GM18498 (cell line): ENCODE results near the gene MAN1C1.
"Not testable (repeated sequence)": the region's sequence is repeated elsewhere in the genome, so short reads cannot be mapped to it uniquely, and the experiment has no call there.

Experiments
- ATAC-seq: cut with Tn5 transposase; IDR thresholded peaks from one replicate; pipeline ENCODE4 v1.9.1; 2021; ENCODE audit warnings: mild to moderate bottlenecking, moderate library complexity; ENCODE audit not compliant: unreplicated experiment

Gene MAN1C1

GRCh38 chr1:25581764-25582163, 34.8 kb upstream of the MAN1C1 start:
- no peak for ATAC-seq

DNA sequence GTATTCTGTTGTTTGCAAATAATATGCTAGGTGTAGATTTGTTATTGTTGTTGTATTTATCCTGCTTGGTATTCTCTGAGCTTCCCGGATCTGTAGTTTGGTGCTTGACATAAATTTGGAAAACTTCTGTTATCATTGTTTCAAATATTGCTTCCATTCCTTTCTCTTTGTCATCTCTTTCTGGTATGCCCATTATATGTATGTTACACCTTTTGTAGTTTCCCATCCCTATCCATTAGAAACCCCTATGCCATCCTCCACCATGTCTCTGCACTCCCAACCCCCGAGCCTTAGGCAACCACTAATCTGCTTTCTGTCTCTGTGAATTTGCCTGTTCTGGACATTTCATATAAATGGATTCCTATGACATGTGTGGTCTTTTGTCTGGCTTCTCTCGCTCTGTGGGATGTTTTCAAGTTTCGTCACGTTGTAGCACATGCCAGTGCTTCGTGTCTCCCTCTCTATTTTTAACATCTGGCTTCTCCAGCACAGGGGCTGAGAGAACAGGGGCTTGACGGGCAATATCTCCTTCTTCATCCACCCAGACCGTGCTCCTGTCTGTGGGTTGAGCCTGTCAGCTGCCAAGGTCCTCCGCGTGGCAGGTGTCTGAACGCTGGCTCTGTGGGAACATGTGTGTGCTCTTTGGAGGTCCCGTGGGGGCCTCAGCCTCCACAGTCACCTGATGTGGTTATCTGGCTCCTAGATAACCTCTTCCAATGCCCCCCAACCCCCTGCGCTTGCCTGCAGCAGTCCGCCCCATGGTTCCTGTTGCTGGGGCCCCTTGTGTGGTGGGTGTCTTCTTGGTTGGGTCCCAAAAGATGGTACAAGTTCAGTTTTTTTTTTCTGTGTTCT, 32.8 kb upstream of the MAN1C1 start:
- ATAC-seq: no peak

DNA sequence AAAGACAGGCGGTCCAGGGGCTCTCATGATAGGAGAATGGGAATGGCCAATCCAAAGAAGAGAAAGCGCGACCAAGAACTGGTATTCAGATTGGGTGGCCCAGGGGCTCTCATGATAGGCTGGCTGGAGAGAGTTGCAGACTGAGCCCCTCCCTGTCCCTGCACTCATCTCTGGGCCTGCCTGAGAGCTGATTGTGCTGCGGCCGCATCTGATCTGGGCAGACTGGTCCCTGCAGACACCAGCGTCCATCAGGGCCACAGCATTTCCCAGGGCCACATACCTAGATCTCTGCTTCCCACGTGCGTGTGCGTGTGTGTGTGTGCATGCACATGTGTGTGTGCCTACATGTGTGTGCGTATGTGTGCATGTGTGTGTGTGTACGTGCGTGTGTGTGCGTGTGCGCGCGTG, 30.4 kb upstream of the MAN1C1 start:
- ATAC-seq: no peak

GRCh38 chr1:25587290-25587689, 29.3 kb upstream of the MAN1C1 start:
- ATAC-seq: no peak

DNA sequence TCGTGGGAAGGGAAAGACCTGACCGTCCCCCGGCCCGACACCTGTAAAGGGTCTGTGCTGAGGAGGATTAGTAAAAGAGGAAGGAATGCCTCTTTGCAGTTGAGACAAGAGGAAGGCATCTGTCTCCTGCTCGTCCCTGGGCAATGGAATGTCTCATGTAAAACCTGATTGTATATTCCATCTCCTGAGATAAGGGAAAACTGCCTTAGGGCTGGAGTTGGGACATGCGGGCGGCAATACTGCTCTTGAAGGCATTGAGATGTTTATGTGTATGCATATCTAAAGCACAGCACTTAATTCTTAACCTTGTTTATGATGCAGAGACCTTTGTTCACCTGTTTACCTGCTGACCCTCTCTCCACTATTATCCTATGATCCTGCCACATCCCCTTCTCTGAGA, 28.4 kb upstream of the MAN1C1 start:
- not testable (repeated sequence) for ATAC-seq

GRCh38 chr1:25588786-25589185, 27.8 kb upstream of the MAN1C1 start:
- ATAC-seq: not testable (repeated sequence)

GRCh38 chr1:25590096-25590824, 26.3 kb upstream of the MAN1C1 start:
- no peak for ATAC-seq

DNA sequence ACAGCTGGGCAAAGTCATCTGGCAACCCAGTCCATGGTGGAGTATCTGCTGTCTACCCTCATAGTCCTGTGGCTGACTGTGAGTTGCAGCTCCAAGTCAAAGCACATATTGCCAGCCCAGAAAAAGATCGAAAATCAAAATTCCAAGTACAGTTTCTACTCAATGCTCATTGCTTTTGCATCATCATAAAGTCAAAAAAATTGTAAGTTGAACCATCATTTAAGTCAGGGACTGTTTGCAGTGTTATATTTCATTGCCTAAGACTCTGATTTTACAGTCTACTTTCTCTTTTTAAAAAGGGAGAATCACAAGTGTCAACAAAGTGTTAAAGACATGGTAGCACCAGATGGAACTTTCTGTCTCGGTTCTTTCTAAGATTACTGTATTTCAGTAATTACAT, 22.7 kb upstream of the MAN1C1 start:
- no peak for ATAC-seq

DNA sequence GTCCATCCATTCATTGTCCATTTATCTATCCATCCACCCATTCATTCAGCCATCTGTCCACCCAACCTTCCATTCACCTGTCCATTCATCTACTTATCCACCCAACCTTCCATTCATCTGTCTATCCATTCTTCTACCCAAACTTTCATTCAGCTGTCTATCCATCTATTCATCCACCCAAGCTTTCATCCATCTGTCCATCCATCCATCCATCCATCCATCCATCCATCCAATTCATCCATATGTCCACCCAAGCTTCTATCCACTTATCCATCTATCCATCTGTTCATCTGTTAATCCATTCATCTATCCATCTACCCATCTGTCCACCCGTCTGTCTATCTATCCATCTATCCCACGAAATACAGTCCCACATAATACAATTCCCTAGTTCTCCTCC, 21.6 kb upstream of the MAN1C1 start:
- no peak for ATAC-seq

DNA sequence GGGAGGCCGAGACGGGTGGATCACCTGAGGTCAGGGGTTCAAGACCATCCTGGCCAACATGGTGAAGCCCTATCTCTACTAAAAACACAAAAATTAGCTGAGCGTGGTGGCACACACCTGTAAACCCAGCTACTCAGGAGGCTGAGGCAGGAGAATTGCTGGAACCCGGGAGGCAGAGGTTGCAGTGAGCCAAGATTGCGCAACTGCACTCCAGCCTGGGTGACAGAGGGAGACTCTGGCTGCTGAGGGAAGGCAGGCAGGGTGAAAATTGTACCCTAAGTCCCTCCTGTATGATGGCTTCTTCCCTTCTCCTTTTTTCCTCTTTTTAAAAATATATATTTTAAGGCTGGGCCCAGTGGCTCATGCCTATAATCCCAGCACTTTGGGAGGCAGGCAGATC, 19.9 kb upstream of the MAN1C1 start:
- not testable (repeated sequence) for ATAC-seq

- no peak for ATAC-seq
Measured at GRCh38 chr1:25598879-25599278, 17.7 kb upstream of the MAN1C1 start.

DNA sequence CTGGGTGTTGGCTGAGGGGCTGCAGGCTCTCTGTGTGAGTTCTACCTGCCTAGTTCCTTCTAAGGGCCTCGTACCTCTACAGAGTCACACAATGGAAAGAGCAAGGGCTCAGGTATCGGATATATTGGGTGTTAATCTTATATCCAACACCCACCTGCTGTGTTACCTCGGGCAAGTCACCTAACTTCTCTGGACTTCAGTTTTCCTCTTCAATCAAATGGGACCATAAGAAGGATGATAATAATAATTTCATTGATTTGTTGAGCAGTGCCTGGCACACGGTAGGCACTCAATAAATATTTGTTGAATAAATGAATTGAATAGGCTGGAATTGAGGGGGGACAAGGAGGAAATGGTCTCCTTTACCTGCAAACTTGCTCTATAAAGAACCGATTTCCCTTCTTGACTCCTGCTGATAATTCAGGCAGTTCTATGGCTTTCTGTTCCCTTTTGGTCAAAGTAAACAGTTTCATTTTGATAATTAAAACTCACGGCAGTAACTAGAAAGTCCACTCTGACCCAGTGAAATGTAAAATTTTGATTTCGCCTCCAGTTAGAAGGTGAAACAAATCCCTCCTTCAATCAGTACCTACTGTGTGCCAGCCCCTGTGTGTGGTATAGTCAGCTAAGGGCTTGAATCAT, 16.5 kb upstream of the MAN1C1 start:
- no peak for ATAC-seq

DNA sequence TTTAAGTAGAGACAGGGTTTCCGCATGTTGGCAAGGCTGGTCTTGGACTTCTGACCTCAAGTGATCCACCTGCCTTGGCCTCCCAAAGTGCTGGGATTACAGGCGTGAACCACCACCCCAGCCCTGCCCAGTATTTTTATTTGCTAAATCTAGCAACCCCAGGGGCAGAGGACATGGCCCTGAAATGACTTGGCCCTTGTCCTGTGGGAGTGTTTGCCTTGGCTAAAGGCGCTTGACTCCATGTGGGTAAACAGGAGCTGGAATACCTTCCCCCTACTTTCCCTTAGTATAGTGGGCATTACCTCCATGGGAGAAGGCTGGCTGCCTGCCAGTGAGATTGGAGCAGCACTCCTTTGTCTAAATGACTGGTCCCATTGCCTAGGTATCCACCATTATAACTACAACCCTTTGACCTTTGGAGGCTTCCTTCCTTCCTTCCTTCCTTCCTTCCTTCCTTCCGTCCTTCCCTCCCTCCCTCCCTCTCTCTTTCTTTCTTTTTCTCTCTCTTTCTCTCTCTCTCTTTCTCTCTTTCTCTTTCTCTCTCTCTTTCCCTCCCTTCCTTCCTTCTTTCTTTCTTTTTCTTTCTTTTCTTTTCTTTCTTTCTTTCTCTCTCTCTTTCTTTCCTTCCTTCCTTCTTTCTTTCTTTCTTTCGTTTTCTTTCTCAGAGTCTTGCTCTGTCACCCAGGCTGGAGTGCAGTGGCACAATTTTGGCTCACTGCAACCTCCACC, 15.5 kb upstream of the MAN1C1 start:
- ATAC-seq: not testable (repeated sequence)

DNA sequence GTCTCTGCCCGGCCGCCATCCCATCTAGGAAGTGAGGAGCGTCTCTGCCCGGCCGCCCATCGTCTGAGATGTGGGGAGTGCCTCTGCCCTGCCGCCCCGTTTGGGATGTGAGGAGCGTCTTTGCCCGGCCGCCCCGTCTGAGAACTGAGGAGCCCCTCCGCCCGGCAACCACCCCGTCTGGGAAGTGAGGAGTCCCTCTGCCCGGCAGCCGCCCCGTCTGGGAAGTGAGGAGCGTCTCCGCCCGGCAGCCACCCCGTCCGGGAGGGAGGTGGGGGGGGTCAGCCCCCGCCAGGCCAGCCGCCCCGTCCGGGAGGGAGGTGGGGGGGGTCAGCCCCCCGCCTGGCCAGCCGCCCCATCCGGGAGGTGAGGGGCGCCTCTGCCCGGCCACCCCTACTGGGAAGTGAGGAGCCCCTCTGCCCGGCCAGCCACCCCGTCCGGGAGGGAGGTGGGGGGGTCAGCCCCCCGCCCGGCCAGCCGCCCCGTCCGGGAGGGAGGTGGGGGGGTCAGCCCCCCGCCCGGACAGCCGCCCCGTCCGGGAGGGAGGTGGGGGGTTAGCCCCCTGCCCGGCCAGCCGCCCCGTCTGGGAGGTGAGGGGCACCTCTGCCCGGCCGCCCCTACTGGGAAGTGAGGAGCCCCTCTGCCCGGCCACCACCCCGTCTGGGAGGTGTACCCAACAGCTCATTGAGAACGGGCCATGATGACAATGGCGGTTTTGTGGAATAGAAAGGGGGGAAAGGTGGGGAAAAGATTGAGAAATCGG, 12.6 kb upstream of the MAN1C1 start:
- not testable (repeated sequence) for ATAC-seq

GRCh38 chr1:25607123-25607522, 9.5 kb upstream of the MAN1C1 start:
- no peak for ATAC-seq

DNA sequence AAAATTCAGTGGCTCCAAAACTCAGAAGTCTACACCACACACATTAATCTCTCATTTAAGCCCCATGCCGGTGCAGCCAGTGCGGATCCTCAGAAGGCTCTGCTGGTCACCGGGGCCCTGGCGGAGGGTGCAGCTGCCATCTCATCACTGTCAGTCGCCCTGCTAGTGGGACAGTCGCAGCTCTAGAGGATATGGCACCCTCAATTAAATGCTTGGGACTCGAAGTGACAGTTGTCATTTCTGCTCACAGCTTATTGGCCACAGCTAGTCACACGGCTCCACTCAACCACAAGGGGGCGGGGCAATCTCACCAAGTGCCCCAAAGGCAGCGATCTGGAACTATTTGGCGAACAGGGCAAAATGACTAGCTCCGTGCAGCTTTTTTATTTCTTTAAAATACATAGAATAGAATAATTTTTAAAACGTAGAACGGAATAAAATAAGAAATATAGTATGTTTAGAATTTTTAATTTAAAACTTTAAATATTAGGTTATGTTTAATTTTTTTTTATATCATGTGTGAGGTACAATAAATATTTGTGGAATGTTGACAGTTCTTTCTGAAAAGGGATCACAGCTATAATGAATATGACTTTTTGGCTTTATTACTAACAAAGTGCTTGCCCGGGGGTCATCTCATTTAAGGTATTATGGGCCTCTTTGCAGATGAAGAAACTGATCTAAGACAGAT, 8.0 kb upstream of the MAN1C1 start:
- no peak for ATAC-seq

DNA sequence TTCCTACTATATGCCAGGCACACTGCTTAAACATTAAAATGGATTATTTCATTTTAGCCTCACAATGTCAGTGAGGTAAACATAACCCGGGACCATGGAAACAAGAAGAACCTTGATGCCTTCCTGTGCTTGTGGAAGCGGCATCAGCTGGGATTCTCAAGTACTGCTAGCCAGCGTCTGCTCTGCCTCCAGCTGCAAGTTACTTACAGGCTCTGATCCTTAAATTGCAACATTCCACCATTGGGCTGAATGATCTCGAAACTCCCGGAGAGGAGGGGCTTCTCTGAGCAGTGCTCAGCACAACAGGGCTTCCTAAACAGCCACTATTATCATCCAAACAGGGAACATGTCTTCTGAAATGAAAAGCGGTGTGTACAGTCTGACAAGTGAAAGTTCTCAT, 6.7 kb upstream of the MAN1C1 start:
- ATAC-seq: no peak

DNA sequence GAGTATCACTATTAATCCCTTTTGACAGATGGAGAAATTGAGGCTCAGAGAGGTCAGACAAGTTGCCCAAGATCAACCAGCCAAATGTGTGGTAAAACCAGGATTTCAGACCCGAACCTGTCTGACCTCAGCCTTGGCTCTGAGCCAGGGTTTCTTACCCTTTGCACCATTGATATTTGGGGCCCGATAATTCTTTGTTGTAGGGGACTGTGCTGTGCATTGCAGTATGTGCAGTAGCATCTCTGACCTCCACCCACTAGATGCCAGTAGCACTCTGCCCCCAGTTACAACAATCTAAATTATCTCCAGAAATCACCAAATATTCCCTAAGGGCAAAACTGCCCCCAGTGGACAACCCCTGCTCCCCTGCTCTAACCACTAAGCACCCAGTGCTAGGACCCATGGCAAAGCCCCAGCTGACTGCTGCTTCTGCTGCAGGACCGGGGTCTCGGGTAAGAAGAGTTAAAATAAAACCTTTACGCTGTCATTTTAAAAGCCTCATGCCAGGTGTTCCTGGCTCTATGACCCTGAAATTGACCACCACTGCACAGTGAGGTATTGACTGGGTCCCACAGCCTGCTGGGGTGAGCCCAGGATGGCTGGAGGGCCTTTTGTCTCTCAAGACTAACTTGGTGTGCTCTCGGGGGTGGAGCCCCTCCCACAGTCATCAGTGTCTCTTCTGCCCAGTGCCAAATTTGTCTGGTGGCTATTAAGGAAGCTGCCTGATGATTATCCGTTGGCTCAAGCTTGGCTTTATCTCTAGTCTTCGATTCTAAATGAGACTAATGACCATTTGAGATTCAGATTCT, 5.6 kb upstream of the MAN1C1 start:
- no peak for ATAC-seq

DNA sequence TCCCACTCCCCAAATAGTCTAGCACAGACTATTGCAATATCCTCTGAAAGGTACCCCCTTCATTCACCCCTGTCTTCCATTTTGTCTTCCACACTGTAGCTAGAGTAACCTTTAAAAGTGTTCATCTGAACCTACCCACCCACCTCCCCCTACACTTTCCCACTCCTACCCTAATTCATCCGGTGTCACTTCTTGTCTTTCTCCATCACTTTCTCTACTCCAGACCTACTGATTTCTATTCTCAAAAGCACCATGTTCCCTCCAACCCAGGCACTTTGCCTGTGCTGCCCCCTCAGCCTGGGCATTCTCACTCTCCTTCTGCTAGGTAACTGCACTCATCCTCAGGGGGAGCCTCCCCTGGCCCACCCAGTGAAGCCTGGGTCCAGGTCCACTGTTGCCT, 4.7 kb upstream of the MAN1C1 start:
- ATAC-seq: no peak
